ENCODE data around the gene BLOC1S1.

BLOC1S1 gene

GRCh38 chr12:55712700-55713415, 3.0 kb upstream of the BLOC1S1 start:
- no peak for DNase-seq

DNA sequence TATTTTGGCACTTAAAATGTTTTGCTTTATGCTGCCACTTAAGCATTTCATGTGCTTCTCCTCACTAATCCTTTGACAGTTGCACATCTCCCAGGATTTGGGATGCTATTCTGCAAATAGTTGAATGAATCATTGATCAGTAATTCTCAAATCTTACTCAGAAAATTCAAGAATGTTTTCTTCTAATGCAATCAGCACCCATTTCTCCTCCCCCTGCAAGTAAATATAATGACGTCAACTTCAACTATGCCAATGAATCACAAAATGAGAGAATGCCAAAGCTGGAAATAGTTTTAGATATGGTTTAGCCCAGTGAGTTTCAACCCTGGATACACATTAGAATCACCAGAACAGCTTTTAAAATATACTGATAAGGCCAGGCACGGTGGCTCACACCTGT, 2.1 kb upstream of the BLOC1S1 start:
- DNase-seq, result no peak

- DNase-seq, result no peak
These were observed 579 bp upstream of the BLOC1S1 start for GRCh38 chr12:55715169-55715764.

GRCh38 chr12:55716582-55716957, 724 bp downstream of the BLOC1S1 start:
- DNase-seq, result no peak

GRCh38 chr12:55717011-55718007, 1.5 kb downstream of the BLOC1S1 start:
- DNase-seq, result peak; percentile 96

- no peak for DNase-seq
These were observed 2.2 kb downstream of the BLOC1S1 start for GRCh38 chr12:55718015-55718414.

- DNase-seq, result no peak
These were observed 2.9 kb downstream of the BLOC1S1 start for GRCh38 chr12:55718624-55719275.

GRCh38 chr12:55719371-55719770, 3.5 kb downstream of the BLOC1S1 start:
- no peak for DNase-seq

DNA sequence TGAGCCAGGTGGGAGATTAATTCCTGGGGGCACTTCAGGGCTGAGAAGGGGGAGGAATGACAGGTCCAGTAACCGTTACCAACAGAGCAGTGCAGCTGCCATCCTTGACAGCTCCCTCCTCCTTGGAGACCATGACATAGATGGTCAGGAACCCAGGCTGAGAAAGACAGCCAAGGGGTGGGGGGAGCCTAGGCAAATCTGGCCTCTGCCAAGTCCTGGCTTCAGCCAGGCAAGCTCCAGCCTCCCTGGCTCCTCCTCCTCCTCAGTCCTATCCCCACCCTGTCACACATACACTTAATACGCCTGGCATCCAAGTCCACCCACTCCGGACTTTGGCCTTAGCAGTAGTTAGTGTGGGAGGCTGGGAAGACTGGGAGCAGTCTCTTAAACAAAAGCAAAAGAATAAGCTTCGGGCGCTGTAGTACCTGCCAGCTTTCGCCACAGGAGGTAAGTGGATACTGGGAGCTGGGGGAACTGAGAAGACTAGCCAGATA, 4.3 kb downstream of the BLOC1S1 start, which contains the start of gene RDH5:
Gene RDH5 (plus strand): TSS at position 323 of the 494 bp plus-strand sequence. CDS start 792 bp downstream, outside the sequence.
- DNase-seq, result no peak

DNA sequence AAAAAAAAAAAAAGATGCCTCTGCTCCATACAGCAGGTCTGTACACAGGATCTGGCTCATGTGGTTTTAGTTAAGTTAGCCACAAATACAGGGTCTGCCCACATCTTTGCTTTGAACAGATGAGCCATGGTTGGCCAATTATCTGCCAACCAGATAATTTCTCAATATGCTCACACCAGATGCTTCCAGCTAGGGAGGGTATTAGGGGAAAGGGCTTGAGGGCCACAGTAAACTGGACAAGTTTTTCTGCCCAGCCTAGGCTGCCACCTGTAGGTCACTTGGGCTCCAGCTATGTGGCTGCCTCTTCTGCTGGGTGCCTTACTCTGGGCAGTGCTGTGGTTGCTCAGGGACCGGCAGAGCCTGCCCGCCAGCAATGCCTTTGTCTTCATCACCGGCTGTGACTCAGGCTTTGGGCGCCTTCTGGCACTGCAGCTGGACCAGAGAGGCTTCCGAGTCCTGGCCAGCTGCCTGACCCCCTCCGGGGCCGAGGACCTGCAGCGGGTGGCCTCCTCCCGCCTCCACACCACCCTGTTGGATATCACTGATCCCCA, 5.1 kb downstream of the BLOC1S1 start:
- peak; percentile 82 for DNase-seq

GRCh38 chr12:55721601-55722213, 5.9 kb downstream of the BLOC1S1 start:
- no peak for DNase-seq

GRCh38 chr12:55722948-55723347, 7.1 kb downstream of the BLOC1S1 start:
- no peak for DNase-seq

DNA sequence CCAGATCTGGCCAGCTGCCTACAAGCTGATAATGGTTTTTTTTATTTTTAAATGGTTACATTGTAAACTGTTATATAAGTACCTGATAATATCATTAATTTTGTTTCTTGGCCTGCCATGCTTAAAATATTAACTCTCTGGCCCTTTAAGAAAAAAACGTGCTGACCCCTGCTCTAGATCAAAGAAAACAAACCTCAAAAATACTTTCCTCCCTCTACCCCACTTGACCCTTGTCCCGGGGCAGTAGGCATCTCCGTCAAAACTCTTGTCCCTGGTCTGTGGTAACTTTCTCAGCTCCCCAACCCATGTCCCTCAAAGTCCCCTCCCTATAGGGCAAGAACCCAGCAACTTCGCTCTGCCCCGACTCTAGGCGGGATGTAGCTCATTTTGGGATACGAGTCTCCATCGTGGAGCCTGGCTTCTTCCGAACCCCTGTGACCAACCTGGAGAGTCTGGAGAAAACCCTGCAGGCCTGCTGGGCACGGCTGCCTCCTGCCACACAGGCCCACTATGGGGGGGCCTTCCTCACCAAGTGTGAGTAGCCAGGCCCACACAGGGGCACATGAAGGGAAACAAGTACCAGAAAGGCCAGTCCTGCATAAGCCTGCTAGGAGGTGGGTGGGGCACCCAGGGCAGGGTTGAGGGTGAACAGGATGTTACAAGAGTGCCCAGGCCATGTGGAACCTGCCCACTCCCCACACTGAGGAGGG, 7.8 kb downstream of the BLOC1S1 start:
- no peak for DNase-seq

DNA sequence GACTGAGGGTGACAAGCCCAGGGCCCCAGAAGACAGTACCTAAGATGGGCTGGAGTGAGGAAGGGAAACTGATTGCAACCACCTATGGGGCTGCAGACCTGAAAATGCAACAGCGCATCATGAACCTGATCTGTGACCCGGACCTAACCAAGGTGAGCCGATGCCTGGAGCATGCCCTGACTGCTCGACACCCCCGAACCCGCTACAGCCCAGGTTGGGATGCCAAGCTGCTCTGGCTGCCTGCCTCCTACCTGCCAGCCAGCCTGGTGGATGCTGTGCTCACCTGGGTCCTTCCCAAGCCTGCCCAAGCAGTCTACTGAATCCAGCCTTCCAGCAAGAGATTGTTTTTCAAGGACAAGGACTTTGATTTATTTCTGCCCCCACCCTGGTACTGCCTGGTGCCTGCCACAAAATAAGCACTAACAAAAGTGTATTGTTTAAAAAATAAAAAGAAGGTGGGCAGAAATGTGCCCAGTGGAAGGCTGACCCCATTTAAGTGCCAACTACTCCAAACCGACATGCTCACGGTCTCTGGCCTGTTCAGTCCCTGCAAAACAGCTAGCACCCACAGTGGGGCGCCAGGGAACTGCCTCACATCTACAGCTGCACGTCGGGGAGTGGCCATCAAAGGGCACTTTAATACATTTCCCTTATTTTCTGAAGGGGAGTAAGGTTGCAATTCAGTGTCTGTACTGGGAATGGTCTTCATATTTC, 8.5 kb downstream of the BLOC1S1 start:
- DNase-seq, result peak; percentile 59

- no peak for DNase-seq
These were observed 9.1 kb downstream of the BLOC1S1 start for GRCh38 chr12:55724940-55725309.

- no peak for DNase-seq
These were observed 9.7 kb downstream of the BLOC1S1 start for GRCh38 chr12:55725556-55725955.

DNA sequence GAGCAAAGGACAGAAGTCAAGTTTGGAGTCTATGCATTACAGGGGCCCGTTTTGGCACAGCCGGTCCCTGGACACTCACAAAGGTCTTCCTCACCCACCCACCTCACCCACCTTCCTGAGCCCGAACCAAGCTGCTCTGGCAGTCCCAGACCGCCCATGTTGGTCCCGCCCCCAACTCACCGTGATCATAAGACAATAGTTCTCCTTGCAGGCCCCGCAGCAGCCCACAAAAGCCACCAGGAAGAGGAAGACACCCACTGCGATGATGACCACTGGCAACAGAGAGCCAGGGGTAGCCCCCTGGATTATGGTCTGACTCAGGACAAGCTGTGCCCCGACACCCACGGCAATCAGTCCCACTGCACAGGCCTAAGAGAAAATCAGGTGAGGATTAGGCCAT, 11.1 kb downstream of the BLOC1S1 start:
- DNase-seq, result no peak

DNA sequence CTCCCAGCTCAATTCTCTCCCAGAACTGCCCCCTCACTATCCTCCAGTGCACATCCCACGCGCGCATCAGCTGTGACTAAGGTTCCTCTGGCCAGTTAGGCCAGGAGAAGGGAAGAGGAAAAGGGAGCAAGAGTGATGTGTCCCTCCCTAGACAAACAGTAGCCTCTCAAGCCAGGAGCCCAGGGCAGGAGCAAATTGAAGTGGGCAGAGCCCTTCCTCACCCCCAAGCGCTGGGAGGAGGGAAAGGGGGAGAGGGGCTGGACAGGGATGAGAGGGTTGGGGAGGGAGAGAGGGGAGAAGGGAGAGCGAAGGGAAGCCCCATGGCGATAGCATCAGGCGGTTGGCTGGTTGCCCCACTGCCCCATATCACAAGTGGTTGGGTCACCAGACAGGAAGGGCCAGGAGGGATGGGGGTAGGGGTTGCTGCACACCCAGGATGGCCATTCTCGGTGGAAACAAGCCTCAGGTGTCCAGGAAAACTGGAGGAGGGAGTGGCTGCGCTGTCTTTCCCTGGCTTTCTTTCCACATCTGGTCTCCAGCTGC, 11.9 kb downstream of the BLOC1S1 start:
- no peak for DNase-seq

- no peak for DNase-seq
These were observed 12.5 kb downstream of the BLOC1S1 start for GRCh38 chr12:55728186-55728938.

Data from NCI-H1694 treated with DMSO at 0.1 percent for 48 hours (cell line).